Breast epithelium (tissue), 4 donors: Measurements from ENCODE around the gene STAG1. TPM values are rescaled to one million over a fixed set of nuclear protein-coding genes. Genes with fewer than 3 reads are reported as not detected.

ENCODE experiments used
- DNase-seq, 2 donors: peaks; one replicate each; pipeline ENCODE4 v3.0.0-alpha.2; 2019; ENCODE audit warnings: low spot score in 2 of 2
- H3K27ac ChIP-seq, 2 donors: fragments of 200-600 bp; sonication (generic) in 1 of 2; one replicate each; pipeline ENCODE4 v1.5.1; 2016 to 2019; ENCODE audit warnings: mild to moderate bottlenecking in 1 of 2
- H3K27me3 ChIP-seq, 2 donors: fragments of 200-600 bp; sonication (generic) in 1 of 2; one replicate each; pipeline versions ENCODE4 v1.5.1 to v1.6.0; 2017 to 2019; ENCODE audit warnings: control low read depth in 1 of 2, mild to moderate bottlenecking in 1 of 2
- H3K36me3 ChIP-seq: fragments of 200-600 bp; one replicate; pipeline ENCODE4 v1.5.1; 2019
- H3K4me1 ChIP-seq, 2 donors: fragments of 200-600 bp; sonication (generic); one replicate each; pipeline ENCODE4 v1.5.1; 2016 to 2019; ENCODE audit warnings: control low read depth in 1 of 2
- H3K4me3 ChIP-seq, 3 donors: fragments of 200-600 bp; sonication (generic); 1 replicate in 2 of 3; 2 replicates in 1 of 3; pipeline ENCODE4 v1.5.1; 2016 to 2019; ENCODE audit warnings: mild to moderate bottlenecking in 3 of 3, moderate library complexity in 2 of 3
- H3K9me3 ChIP-seq, 2 donors: fragments of 200-600 bp; sonication (generic) in 1 of 2; one replicate each; pipeline ENCODE4 v1.5.1; 2016 to 2019; ENCODE audit warnings: control low read depth in 1 of 2
- CTCF ChIP-seq, 3 donors: fragments of 450-650 bp; IDR thresholded peaks; one replicate each; pipeline ENCODE4 v1.5.1; 2016 to 2017; ENCODE audit warnings: antibody characterized with exemption in 3 of 3, mild to moderate bottlenecking in 3 of 3, moderate library complexity in 3 of 3
- POLR2A ChIP-seq: fragments of 450-650 bp; IDR thresholded peaks from one replicate; pipeline ENCODE4 v1.6.1; 2016; ENCODE audit warnings: antibody characterized with exemption, mild to moderate bottlenecking, moderate library complexity
- POLR2AphosphoS5 ChIP-seq, 3 donors: sonication (generic); formaldehyde crosslinking; IDR thresholded peaks; one replicate each; pipeline ENCODE4 v1.6.1; 2017; ENCODE audit warnings: antibody characterized with exemption in 3 of 3
- intact Hi-C: fragments of 100-400 bp; cut with DNase I; formaldehyde crosslinking; loops from one replicate; pipeline ENCODE4 v1.15.1; 2023; ENCODE audit warnings: low total_unique reads
- total RNA-seq, 3 donors: library from RNA; depleted of rRNA; stranded (reverse); fragments of >200 nt; gene quantifications; one replicate each; pipeline ENCODE4 v1.1.0, GENCODE V29; 2016

Gene STAG1
- total RNA-seq, 3 donors from 2014 or later: 54.4 to 83.7 (median 73.7) TPM

DNA sequence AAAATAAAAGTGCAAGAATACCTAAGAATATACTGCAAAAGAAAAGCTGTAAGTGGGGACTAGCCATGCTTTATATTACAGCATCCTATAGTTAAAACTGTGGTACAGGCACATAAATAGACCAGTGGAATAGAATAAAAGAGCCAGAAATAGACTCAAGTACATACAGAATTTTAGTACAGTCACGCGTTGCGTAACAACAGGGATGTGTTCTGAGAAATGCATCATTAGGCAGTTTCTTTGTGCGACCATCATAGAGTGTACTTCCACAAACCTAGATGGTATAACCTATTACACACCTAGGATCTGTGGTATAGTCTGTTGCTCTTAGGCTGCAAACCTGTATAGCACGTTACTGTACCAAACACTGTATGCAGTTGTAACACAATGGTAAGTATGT is 440.2 kb downstream of the STAG1 start:
- Histone ChIP-seq H3K27me3 (no peaks in the 10 kb centered on the region), H3K9me3 (peaks cover 0 to under 1% of the 10 kb centered on the region in 2 donors), H3K4me1 (no peaks in the 10 kb centered on the region), H3K36me3 (no peaks in the 10 kb centered on the region), H3K27ac (no peak overlapping the region), H3K4me3 (no peak overlapping the region)
- TF ChIP-seq POLR2AphosphoS5 (IDR thresholded peaks at IDR 0.05): no peak
- no peak for TF ChIP-seq POLR2A
- TF ChIP-seq CTCF (IDR thresholded peaks at IDR 0.05): no peak
- no peak for DNase-seq
- intact Hi-C loops: no loop called here

DNA sequence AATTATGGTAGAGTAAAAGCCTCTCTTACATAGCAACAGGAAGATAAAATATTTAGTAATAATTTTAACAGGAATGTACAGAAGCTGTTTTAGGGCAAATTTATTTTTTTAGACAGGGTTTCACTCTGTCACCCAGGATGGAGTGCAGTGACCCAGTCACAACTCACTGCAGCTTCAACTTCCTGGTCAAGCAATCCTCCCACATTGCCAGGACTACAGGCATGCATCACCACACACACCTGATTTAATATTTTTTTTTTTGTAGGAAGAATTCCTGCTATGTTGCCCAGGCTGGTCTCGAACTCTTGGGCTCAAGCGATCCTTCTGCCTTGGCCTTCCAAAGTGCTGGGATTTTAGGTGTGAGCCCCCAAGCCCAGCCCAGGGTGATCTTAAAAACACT is 440.9 kb downstream of the STAG1 start:
- H3K36me3 ChIP-seq: no peaks in the 10 kb centered on the region
- no peak overlapping the region for H3K27ac ChIP-seq
- H3K4me1 ChIP-seq: no peaks in the 10 kb centered on the region
- intact Hi-C loops: no loop called here
- no peaks in the 10 kb centered on the region for H3K27me3 ChIP-seq
- no peak overlapping the region for H3K4me3 ChIP-seq
- peaks cover 0 to 4% of the 10 kb centered on the region in 2 donors for H3K9me3 ChIP-seq
- no peak for DNase-seq
- TF ChIP-seq POLR2A (no peak), POLR2AphosphoS5 (IDR thresholded peaks at IDR 0.05) (no peak), CTCF (IDR thresholded peaks at IDR 0.05) (no peak)

DNA sequence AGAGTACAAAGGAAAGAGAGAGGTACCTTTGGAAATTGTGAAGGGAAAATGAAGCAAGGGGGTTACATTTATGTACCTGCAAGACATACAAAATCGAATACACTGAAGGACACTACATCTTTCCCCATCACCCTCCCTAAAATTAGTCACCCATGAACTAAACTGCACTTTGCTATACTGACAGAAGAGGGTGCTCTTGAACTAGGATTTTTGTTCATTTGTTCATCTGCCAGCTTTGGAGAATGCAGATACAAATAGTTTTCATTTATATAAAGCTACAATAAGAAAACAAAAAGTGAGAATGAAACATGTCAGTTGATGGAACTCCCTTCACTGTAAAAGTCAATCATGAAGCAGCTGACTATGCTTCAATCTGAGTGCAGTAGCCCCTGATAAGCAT is 446.3 kb downstream of the STAG1 start:
- H3K27me3 ChIP-seq: no peaks in the 10 kb centered on the region
- intact Hi-C loops: no loop called here

GRCh38 chr3:136300444-136300843 is 451.7 kb downstream of the STAG1 start:
- no peaks in the 10 kb centered on the region for H3K36me3 ChIP-seq
- no peak for DNase-seq
- H3K4me1 ChIP-seq: no peaks in the 10 kb centered on the region
- no peaks in the 10 kb centered on the region for H3K9me3 ChIP-seq
- no peak overlapping the region for H3K27ac ChIP-seq
- H3K4me3 ChIP-seq: no peak overlapping the region
- intact Hi-C loops: loop anchor here (2.0 kb wide), 1 partner anchor 44 kb away; no protein-coding TSS in a partner anchor
- no peak for TF ChIP-seq POLR2AphosphoS5 (IDR thresholded peaks at IDR 0.05)
- no peak for TF ChIP-seq POLR2A
- TF ChIP-seq CTCF (IDR thresholded peaks at IDR 0.05): no peak
- H3K27me3 ChIP-seq: no peaks in the 10 kb centered on the region

More for the DNA sequence above, 446.3 kb downstream of the STAG1 start:
- no peak for TF ChIP-seq POLR2A
- no peak for TF ChIP-seq POLR2AphosphoS5 (IDR thresholded peaks at IDR 0.05)
- TF ChIP-seq CTCF (IDR thresholded peaks at IDR 0.05): no peak
- no peaks in the 10 kb centered on the region for H3K4me1 ChIP-seq
- no peak overlapping the region for H3K27ac ChIP-seq
- no peak for DNase-seq
- no peaks in the 10 kb centered on the region for H3K36me3 ChIP-seq
- H3K9me3 ChIP-seq: peaks cover 0 to 4% of the 10 kb centered on the region in 2 donors
- no peak overlapping the region for H3K4me3 ChIP-seq

DNA sequence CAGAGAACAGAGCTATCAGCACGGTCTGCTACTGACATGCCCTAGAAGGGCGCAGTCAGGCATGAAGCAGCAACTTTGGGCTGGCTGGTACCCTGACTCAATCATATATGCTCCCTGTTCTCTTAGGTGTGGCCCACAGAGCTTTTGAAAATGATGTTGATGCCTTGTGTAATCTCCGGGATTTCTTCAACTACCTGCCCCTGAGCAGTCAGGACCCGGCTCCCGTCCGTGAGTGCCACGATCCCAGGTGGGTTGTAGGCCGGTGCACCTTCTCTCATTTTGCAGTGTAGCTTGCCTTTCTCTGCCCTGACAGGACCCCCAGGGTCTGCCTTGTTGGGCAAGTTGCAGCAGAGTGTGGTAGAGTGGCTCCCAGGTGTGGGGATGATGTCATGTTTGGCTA is 454.4 kb downstream of the STAG1 start:
- H3K36me3 ChIP-seq: no peaks in the 10 kb centered on the region
- no peaks in the 10 kb centered on the region for H3K4me1 ChIP-seq
- intact Hi-C loops: no loop called here
- H3K9me3 ChIP-seq: no peaks in the 10 kb centered on the region
- DNase-seq: no peak
- no peaks in the 10 kb centered on the region for H3K27me3 ChIP-seq
- no peak overlapping the region for H3K27ac ChIP-seq
- H3K4me3 ChIP-seq: no peak overlapping the region
- no peak for TF ChIP-seq POLR2AphosphoS5 (IDR thresholded peaks at IDR 0.05)
- no peak for TF ChIP-seq POLR2A
- TF ChIP-seq CTCF (IDR thresholded peaks at IDR 0.05): no peak
